Measurements from ENCODE around the gene EXOC6B. TPM values are rescaled to one million over a fixed set of nuclear protein-coding genes. Genes with fewer than 3 reads are reported as not detected.
A peak's percentile ranks its signal among the peaks of the same experiment; 100 is the strongest.

Gene EXOC6B
- polyA plus RNA-seq, 1 donor: 11.3 TPM

DNA sequence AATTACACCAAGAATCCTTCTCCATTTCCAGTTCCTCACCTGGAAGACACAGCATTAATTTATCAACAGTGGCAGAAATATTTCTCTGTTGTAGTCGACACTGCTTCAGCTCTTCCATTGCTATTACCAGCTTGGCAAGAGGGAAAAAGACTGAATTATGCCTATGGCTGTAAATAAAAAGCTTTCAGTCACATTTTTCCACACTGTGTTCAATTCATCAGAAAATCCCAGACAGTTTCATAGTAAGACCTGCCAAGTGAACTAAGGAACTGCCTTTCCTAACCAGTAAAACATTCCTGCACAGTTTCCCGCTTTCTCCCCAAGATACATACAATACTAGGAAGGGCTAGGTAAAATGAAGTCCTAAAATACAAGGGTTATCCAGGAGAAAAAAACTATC lies 94.7 kb downstream of the EXOC6B start:
- DNase-seq: peak; percentile 14

GRCh38 chr2:72727356-72727755 lies 98.5 kb downstream of the EXOC6B start:
- no peak for DNase-seq

DNA sequence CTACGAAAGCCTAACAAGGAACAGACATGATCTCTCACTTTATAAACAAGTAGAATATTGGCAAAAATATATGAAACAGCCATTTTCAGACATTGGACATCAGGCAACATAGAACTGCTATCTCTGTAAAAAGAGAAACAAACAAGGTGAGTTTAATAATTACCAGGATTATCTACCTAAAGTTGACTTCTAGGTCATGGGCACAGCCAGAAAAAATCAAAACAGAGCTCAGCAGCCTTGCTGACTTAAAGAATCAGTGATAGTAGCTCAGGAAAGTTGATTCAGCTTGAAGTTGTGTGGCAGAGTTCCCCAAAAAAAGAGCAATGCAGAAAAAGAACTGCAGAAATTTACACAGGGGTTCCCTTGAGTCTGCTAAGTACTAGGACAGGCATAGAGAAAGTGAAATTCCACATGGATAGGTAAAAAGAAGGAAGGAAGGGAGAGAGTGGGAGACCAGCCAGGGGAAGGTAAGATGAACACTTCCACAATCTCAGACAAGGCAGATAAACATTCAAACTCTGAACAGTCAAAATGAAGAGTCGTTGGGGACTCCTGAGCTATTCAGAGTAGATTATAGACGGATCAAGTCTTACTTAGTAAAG lies 102.0 kb downstream of the EXOC6B start:
- no peak for DNase-seq

DNA sequence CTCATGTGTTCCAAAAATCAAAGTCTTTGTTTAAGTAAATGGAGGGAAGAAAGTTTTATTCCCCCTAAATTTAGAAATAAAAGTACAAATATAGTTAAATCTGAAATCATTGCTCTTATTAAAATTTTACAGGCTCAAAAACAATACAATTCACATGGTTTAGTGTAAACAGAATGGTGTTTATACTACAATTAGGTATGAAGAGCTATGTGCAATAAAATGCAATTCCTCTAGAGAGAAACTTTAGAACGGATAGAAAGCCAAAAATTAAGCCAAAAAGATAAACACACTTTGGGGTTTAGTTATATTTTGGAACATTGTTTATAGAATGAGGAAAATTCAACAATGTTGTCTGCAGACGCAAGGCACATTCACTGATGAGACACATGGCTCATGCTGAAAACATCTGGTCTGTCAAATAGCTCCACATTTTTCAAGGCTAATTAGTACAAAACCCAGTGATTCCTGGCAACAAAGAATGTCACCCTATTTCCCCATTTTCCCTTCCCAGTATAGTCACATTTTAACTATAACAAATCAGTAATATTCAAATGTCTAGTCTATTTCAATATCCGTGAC lies 103.3 kb downstream of the EXOC6B start:
- no peak for DNase-seq

DNA sequence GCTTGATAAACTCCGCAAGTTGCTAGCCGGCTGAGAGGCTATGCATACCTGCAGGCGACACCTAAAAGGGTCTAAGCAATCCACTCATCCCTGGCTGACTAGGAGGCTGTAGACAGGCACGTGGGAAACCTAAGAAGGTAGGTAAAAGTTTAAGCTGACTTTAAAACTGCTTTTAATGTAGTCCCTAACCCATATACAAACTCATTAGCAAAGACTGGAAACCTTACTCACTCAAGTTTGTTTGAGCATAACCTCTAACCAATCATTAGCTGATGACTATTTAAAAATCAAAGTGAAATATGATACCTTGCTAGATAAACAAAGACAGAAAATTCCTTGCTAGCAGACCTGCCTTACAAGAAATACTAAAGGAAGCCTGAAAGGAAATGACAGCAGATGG lies 106.4 kb downstream of the EXOC6B start:
- DNase-seq: no peak

DNA sequence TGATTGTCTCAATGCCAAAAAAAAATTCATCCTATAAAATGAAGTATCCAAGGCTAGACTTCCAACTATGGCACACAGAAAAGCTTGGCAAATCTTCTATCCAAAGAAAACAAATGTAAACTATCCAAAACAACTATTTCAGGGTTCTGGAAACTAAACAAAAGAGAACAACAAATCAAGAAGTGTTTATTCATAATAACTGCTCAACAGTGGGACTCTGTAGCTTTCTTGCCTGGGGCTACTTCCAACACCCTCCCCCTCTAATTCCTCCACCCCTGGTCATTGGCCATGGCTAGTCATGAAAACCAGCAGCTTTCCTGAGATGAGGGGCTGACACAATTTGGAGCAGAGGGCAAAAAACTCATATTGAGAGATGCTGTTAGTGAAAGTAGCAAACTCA lies 107.0 kb downstream of the EXOC6B start:
- DNase-seq: no peak

- no peak for DNase-seq
Measured at GRCh38 chr2:72716601-72717000, 109.2 kb downstream of the EXOC6B start.

DNA sequence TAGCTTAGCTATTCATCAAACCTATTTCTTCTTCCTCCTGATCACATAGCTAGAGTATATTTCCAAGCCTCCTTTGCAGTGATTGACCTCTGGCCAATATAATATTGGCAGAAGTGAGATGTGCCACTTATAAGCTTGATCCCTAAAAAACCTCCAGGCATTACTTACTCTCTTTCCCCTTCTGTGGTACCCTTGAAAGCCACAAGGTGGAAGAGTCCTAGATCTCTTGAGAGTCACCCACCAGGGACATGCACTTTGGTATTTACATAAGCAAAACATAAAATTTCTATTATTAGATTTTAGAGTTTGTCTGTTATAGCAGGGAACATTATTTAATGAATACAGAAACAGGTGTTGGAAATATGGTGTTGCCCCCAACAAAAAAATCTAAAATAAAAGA lies 112.0 kb downstream of the EXOC6B start:
- no peak for DNase-seq

- DNase-seq: no peak
Measured at GRCh38 chr2:72712977-72713376, 112.9 kb downstream of the EXOC6B start.

- DNase-seq: no peak
Measured at GRCh38 chr2:72712304-72712703, 113.5 kb downstream of the EXOC6B start.

DNA sequence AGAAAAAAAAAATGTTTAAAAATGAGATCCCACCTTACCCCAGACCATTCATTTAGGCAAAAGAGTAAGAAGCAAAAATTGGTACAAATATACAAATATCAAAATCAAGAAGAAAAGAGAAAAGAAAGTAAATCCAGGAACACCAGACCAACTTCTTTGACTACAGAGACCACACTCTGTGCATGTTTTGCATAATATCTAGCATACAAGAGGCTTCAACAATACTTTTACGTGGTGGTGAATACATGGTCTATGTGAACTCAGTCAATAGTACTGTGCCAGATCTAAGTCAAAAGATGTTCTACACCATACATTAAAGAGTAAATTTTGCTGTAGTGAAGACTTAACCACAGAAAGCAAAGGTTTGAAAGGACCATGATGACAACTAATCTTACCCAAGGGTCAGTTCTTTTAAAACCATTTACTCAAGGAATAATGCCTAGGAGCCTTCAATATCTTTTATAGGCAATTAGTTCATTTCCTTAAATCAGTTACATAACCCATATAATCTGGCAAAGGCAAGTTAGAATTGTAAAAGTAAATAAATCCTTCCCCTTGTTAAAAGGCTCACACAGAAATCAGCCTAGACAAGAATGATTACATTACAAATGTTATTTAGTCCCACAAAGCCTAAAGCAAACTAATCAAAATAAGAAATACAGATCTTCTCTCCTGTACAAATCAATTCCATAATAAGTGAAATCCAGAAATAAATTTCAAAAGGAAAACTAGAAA lies 115.2 kb downstream of the EXOC6B start:
- DNase-seq: no peak

GRCh38 chr2:72708236-72708635 lies 117.6 kb downstream of the EXOC6B start:
- no peak for DNase-seq

DNA sequence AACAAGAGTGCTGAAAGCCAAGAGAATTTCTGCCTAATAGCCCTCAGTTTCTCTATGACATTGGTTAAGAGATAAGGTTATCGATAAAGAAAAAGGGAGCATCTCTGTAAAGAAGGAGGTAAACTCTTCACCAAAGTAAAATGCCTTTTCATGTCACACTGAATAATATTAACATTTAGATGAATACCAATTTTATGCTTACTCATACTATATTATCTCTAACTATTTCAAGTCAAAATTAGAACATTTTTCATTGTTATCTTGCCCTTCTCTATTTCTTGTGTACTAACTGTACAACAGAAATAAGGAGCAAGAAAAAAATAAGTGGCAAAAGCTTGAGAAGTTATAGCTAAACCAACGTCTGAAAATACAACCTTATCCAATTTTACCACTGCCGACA lies 127.5 kb downstream of the EXOC6B start:
- no peak for DNase-seq

DNA sequence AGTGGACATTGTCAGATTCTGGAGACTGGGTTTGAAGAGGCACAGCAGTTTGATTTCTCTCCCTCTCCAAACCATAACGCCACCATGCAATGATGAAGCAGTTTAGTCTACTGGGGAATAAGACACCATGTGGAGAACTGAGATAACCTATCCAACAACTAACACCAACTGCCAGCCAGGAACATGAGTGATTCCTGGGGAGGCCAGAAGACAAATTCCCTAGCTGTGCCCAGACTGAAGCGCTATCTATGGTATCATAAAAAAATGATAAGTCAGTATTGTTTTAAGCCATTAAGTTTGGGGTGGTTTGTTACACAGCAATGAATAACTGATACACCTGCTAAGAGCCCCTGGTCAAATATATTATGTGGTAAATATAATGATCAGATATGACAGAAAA lies 129.3 kb downstream of the EXOC6B start:
- DNase-seq: no peak

GRCh38 chr2:72695676-72696075 lies 130.2 kb downstream of the EXOC6B start:
- no peak for DNase-seq

DNA sequence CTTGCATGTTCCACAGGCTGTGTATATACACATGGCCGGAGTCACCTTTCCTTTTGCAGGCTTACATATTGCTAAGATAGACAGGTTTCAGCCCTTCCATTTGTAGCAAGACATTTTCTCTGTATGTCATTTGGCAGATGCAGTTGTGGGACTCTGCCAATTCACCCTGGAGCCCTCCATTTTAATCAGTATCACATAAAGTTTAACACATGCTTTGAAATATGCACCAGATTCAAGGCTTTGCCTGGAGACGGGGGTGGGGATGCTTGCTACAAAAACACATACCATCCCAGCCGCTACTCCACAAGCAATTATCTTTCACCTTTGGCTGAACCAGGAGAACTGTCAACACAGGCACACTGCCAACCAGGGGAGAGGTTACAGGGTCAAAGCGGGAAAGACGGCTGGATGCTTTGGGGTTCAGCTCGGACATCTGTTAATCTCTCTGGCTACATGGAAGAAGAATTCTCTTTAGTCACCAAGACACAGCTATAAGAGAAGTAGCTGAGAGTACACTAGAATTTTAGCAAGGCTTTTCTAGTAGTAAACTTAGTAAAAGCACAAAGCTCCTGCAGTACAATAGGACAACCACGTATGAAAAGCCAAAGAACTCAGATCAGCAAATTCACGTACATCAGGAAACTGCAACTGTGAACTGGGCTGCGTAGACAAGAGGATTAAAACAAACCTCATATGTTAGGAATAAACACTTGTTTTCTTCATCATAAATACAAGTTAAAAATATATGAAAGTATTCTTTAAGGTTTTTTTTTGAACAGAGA lies 130.9 kb downstream of the EXOC6B start:
- peak; percentile 49 for DNase-seq

DNA sequence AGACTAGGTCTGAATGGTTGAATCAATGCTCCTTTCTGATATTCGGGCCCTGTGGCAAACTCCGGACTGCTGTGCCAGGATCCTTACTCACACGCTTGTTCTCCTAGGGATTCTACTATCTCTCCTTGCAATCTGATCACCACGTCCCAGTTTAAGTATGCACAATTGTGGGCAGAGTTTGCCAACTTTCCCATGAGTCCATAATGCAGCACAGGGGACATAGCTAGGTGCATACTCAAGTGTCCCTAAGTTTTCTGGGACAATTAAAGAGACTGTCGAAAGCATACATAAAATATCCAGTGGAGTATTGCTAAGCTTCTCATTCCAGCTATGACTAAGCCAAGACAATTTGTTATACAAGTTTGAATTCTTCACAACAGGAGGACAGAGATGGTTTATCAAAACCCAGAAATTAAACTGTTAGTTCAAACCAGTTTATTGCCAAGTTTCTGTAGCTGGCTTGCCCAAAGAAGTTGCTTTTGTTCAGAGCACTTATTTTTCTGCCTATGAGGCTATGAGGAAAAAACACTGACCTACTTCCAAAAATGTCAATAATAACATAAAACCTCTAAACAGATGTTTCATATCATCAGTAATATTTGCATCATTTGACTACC lies 136.1 kb downstream of the EXOC6B start:
- DNase-seq: no peak

- no peak for DNase-seq
Measured at GRCh38 chr2:72685638-72686213, 140.1 kb downstream of the EXOC6B start.

GRCh38 chr2:72682061-72682460 lies 143.8 kb downstream of the EXOC6B start:
- peak; percentile 14 for DNase-seq

GRCh38 chr2:72681016-72681995 lies 144.5 kb downstream of the EXOC6B start:
- DNase-seq: no peak

DNA sequence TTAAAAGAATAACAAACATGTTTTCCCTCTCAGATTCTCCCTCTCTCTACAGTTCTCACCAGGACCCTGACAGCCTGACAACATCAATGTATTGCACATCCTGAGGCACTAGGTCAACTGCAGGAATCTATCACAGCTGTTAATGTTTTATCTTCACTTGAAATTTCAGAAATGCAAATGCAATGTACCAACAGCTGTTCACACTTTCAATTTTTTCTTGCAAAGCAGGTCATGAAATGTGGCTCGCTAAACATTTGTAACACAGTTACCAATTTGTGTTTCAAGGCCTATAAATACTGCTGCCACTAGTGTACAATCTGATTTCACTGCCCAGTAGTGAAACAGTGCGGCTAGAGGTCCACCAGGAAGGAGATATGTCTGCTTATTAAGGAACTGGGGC lies 147.8 kb downstream of the EXOC6B start:
- no peak for DNase-seq
